ENCODE results near the gene CAB39. TPM values are rescaled to one million over a fixed set of nuclear protein-coding genes. Genes with fewer than 3 reads are reported as not detected.
A peak's percentile ranks its signal among the peaks of the same experiment; 100 is the strongest.

Gene CAB39
- total and polyA plus RNA-seq, 4 donors, result 19.4 to 123 (median 57.1) TPM

DNA sequence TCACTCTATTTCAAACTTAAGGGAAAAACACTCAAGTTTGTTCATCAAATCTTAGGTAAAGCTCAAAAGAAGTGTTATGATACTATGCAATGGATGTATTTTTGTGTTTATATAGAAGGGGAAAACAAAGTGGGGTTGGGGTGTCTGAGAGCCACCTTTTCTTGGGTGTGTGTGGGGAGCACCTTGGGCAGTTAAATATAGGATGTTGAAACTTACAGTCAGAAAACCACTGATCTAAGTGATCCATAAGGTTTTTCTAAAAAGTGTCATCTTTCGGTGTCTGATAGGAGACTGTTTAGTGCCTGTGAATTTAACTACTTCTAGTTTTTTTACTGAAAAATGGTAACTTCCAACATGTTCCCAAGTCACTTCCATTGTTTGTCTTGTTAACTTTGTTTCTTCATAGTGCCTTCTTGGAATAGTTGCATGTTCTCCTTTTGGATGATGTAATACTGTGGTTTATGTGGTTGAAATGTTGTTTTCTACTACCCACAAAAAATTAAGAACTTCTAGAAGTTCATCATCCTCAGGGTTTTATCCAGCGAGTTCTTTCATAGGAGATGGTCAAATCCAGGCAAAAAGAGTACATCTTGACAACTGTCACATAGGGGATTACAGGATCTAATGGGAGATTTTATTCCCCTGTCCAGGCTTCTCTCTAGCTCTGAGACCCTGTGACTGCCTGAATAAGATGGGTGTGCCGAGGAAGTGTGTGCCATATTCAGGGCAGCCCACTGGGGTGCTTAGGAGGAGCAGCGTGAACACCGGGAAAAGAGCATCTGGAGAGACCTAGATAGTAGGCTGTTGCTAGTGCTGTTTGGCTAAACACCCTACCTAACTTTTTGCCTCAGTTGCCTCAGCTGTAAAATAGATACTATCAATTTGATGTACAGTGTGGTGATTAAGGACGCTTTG lies 46.2 kb downstream of the CAB39 start:
- no peaks in the 10 kb centered on the region for H3K9me3 ChIP-seq (ENCODE audit: control insufficient read depth in 4 of 4, insufficient read depth in 3 of 4, low read length in 3 of 4)
- WGBS, 2 donors, result 54 to 77% methylated on average over 6 of the region's 6 CpGs
- H3K4me1 ChIP-seq (ENCODE audit: control insufficient read depth in 5 of 5, insufficient read depth in 5 of 5, low read length in 5 of 5), result peaks cover 0 to 25% (median 0%) of the 10 kb centered on the region in 5 donors
- no peak for DNase-seq
- ATAC-seq (ENCODE audit: insufficient read depth, low FRiP score), result no peak
- no peaks in the 10 kb centered on the region for H3K27me3 ChIP-seq (ENCODE audit: control insufficient read depth in 3 of 3, insufficient read depth in 3 of 3, low read length in 2 of 3)
- peak overlapping the region; percentile 4 for H3K4me3 ChIP-seq
- peaks cover 0 to 6% (median 3%) of the 10 kb centered on the region in 4 donors for H3K36me3 ChIP-seq (ENCODE audit: control insufficient read depth in 4 of 4, insufficient read depth in 4 of 4, low read length in 4 of 4)
- TF ChIP-seq, protein P1, sequence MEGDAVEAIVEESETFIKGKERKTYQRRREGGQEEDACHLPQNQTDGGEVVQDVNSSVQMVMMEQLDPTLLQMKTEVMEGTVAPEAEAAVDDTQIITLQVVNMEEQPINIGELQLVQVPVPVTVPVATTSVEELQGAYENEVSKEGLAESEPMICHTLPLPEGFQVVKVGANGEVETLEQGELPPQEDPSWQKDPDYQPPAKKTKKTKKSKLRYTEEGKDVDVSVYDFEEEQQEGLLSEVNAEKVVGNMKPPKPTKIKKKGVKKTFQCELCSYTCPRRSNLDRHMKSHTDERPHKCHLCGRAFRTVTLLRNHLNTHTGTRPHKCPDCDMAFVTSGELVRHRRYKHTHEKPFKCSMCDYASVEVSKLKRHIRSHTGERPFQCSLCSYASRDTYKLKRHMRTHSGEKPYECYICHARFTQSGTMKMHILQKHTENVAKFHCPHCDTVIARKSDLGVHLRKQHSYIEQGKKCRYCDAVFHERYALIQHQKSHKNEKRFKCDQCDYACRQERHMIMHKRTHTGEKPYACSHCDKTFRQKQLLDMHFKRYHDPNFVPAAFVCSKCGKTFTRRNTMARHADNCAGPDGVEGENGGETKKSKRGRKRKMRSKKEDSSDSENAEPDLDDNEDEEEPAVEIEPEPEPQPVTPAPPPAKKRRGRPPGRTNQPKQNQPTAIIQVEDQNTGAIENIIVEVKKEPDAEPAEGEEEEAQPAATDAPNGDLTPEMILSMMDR (IDR thresholded peaks at IDR 0.05; ENCODE audit: control extremely low read depth, extremely low read depth), result no peak
- peak overlapping the region in 1 of 2 donors; percentile 56 for H3K27ac ChIP-seq (ENCODE audit: low read depth in 1 of 2, low read length in 1 of 2)
- no peak overlapping the region for H3K9ac ChIP-seq (ENCODE audit: insufficient read depth in 1 of 2, low read length in 2 of 2)

DNA sequence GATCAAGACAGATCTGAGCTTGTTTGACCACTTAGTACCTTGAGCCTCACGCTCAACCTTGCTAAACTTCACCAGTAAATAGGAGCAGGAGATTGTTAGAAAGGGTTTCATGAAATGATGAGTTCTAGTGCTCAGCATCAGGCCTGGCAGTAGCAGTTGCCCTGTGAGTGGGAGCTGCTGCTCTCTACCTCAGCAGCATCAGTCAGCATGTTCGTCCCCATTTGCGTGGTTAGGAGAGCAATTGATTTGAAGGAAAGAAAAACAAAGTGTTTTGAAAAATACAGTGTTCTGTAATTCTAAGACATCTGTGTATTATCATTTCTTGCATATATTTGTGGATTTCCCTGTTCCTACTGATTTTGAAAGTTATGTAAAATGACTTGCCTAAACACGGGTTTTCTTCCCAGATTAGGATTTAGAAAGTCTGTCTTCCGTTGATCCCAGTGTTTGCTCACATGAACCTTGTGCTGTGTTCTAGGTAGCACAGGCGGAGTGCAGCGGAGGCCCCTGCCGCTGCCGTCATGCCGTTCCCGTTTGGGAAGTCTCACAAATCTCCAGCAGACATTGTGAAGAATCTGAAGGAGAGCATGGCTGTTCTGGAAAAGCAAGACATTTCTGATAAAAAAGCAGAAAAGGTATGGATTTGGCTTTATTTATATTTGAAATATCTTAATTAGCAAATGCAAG lies 47.0 kb downstream of the CAB39 start:
- H3K9me3 ChIP-seq (ENCODE audit: control insufficient read depth in 4 of 4, insufficient read depth in 3 of 4, low read length in 3 of 4), result no peaks in the 10 kb centered on the region
- TF ChIP-seq, protein P1 (IDR thresholded peaks at IDR 0.05; ENCODE audit: control extremely low read depth, extremely low read depth), result no peak
- H3K4me3 ChIP-seq, result peak overlapping the region; percentile 4
- peaks cover 0 to 6% (median 4%) of the 10 kb centered on the region in 4 donors for H3K36me3 ChIP-seq (ENCODE audit: control insufficient read depth in 4 of 4, insufficient read depth in 4 of 4, low read length in 4 of 4)
- WGBS, 2 donors, result 78 to 83% methylated on average over 11 of the region's 11 CpGs
- peaks cover 0 to 25% (median 0%) of the 10 kb centered on the region in 5 donors for H3K4me1 ChIP-seq (ENCODE audit: control insufficient read depth in 5 of 5, insufficient read depth in 5 of 5, low read length in 5 of 5)
- no peaks in the 10 kb centered on the region for H3K27me3 ChIP-seq (ENCODE audit: control insufficient read depth in 3 of 3, insufficient read depth in 3 of 3, low read length in 2 of 3)
- no peak overlapping the region for H3K9ac ChIP-seq (ENCODE audit: insufficient read depth in 1 of 2, low read length in 2 of 2)
- DNase-seq (no peak), ATAC-seq (ENCODE audit: insufficient read depth, low FRiP score) (no peak)
- peak overlapping the region in 1 of 2 donors; percentile 56 for H3K27ac ChIP-seq (ENCODE audit: low read depth in 1 of 2, low read length in 1 of 2)

DNA sequence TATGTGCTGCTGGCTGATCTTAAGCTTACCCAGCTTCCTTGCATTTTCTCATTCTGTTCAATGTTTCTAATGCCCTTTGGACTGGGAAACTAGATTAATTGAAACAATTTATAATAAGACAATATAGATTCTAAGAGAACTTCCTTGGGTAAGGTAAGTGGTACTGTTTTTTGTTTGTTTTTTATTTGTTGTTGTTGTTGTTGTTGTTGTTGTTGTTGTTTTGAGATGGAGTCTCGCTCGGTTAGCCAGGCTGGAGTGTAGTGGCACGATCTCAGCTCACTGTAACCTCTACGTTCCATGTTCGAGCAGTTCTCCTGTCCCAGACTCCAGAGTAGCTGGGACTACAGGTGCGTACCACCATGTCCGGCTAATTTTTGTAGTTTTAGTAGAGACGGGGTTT lies 49.1 kb downstream of the CAB39 start:
- ATAC-seq (ENCODE audit: insufficient read depth, low FRiP score), result no peak
- H3K36me3 ChIP-seq (ENCODE audit: control insufficient read depth in 4 of 4, insufficient read depth in 4 of 4, low read length in 4 of 4), result peaks cover 0 to 10% (median 7%) of the 10 kb centered on the region in 4 donors

More for the DNA sequence above, 49.1 kb downstream of the CAB39 start:
- Histone ChIP-seq H3K9me3 (ENCODE audit: control insufficient read depth in 4 of 4, insufficient read depth in 3 of 4, low read length in 3 of 4) (no peaks in the 10 kb centered on the region), H3K27ac (ENCODE audit: low read depth in 1 of 2, low read length in 1 of 2) (no peak overlapping the region), H3K9ac (ENCODE audit: insufficient read depth in 1 of 2, low read length in 2 of 2) (no peak overlapping the region), H3K4me3 (no peak overlapping the region), H3K27me3 (ENCODE audit: control insufficient read depth in 3 of 3, insufficient read depth in 3 of 3, low read length in 2 of 3) (no peaks in the 10 kb centered on the region), H3K4me1 (ENCODE audit: control insufficient read depth in 5 of 5, insufficient read depth in 5 of 5, low read length in 5 of 5) (peaks cover 0 to 16% (median 0%) of the 10 kb centered on the region in 5 donors)
- TF ChIP-seq, protein P1 (IDR thresholded peaks at IDR 0.05; ENCODE audit: control extremely low read depth, extremely low read depth), result no peak
- DNase-seq, result no peak
- WGBS, 2 donors, result 97 to 99% methylated on average over 8 of the region's 8 CpGs

All from lung (tissue), 12 donors.